H1 (cell line): ENCODE results near the gene CHN2. TPM values are rescaled to one million over a fixed set of nuclear protein-coding genes. Genes with fewer than 3 reads are reported as not detected.

Experiments used
- CTCF ChIA-PET: fragments of 300-600 bp; sonication (Branson Sonifier 250); formaldehyde crosslinking; loops from one replicate; lab custom pipeline; 2021; ENCODE audit not compliant: partially characterized antibody; lab: Charles Lee
- POLR2A ChIA-PET: fragments of 300-600 bp; sonication (Branson Sonifier 250); formaldehyde crosslinking; loops from one replicate; lab custom pipeline; 2021; ENCODE audit warnings: inconsistent platforms; ENCODE audit not compliant: partially characterized antibody; lab: Charles Lee
- DNase-seq, 2 experiments: peaks; one replicate each; pipeline versions ENCODE4 v3.0.0 to v3.0.0-alpha.2; 2010 to 2022; ENCODE audit warnings: low spot score in 2 of 2, low read depth in 1 of 2, mixed read lengths in 1 of 2
- FAIRE-seq: peaks from 2 replicates; lab custom pipeline; 2011; peaks lifted over from hg19 to GRCh38; lab: Jason Lieb, UNC
- H2AFZ ChIP-seq: 2 replicates; pipeline ENCODE4 v1.8.1; 2012; ENCODE audit warnings: low read length, inconsistent platforms
- H2AK5ac ChIP-seq: 2 replicates; pipeline ENCODE4 v1.6.1; 2013; ENCODE audit warnings: low read depth, low read length
- H2BK120ac ChIP-seq: replicated peaks from 2 replicates; pipeline ENCODE3; 2013; ENCODE audit warnings: low read depth, low read length, inconsistent platforms
- H2BK12ac ChIP-seq: 2 replicates; pipeline ENCODE4 v1.6.1; 2013; ENCODE audit warnings: low read depth, low read length
- H2BK15ac ChIP-seq: 2 replicates; pipeline ENCODE4 v1.6.1; 2013; ENCODE audit warnings: low read length
- H2BK20ac ChIP-seq: 2 replicates; pipeline ENCODE4 v1.6.1; 2013; ENCODE audit warnings: low read length
- H2BK5ac ChIP-seq: 2 replicates; pipeline ENCODE4 v1.6.1; 2013; ENCODE audit warnings: low read depth, low read length
- H3K14ac ChIP-seq: 2 replicates; pipeline ENCODE4 v1.6.1; 2013; ENCODE audit warnings: inconsistent platforms; ENCODE audit not compliant: insufficient read length
- H3K18ac ChIP-seq: 2 replicates; pipeline ENCODE4 v1.6.1; 2013; ENCODE audit warnings: low read length; ENCODE audit errors: extremely low read depth
- H3K23ac ChIP-seq: 2 replicates; pipeline ENCODE4 v1.6.1; 2013; ENCODE audit warnings: inconsistent platforms; ENCODE audit not compliant: insufficient read length
- H3K23me2 ChIP-seq: 2 replicates; pipeline ENCODE4 v1.6.1; 2013; ENCODE audit warnings: low read depth, low read length
- H3K27ac ChIP-seq: 2 replicates; pipeline ENCODE4 v1.6.1; 2011; ENCODE audit warnings: low read depth, low read length, inconsistent platforms
- H3K27me3 ChIP-seq, 4 experiments: replicated peaks in 1 of 4; 1 replicate in 1 of 4; 2 replicates in 3 of 4; pipeline versions ENCODE4 v1.6.1 to v1.8.1; 2011 to 2013; ENCODE audit warnings: low read length in 3 of 4, mild to moderate bottlenecking in 3 of 4, inconsistent platforms in 2 of 4, mixed read lengths in 2 of 4, moderate library complexity in 1 of 4; ENCODE audit not compliant: control insufficient read depth in 3 of 4, insufficient read depth in 3 of 4; ENCODE audit errors: extremely low read depth in 1 of 4
- H3K36me3 ChIP-seq, 4 experiments: 2 replicates each; pipeline versions ENCODE4 v1.6.1 to v1.8.1; 2011 to 2013; ENCODE audit warnings: mild to moderate bottlenecking in 4 of 4, low read length in 3 of 4, moderate library complexity in 2 of 4, control low read depth in 1 of 4, inconsistent platforms in 1 of 4; ENCODE audit not compliant: insufficient read depth in 4 of 4, control insufficient read depth in 2 of 4
- H3K4ac ChIP-seq: replicated peaks from 2 replicates; pipeline ENCODE3; 2013; ENCODE audit warnings: low read length, low read depth, mixed read lengths, inconsistent platforms; ENCODE audit not compliant: insufficient read length
- H3K4me1 ChIP-seq, 4 experiments: replicated peaks in 1 of 4; 1 replicate in 1 of 4; 2 replicates in 3 of 4; pipeline versions ENCODE4 v1.6.1 to v1.8.1; 2011 to 2013; ENCODE audit warnings: low read length in 3 of 4, inconsistent platforms in 2 of 4, mixed read lengths in 1 of 4; ENCODE audit not compliant: insufficient read depth in 4 of 4, control insufficient read depth in 3 of 4
- H3K4me2 ChIP-seq, 2 experiments: 2 replicates each; pipeline versions ENCODE4 v1.6.1 to v1.8.1; 2011 to 2013; ENCODE audit warnings: low read depth in 2 of 2, low read length in 2 of 2, control low read depth in 1 of 2, inconsistent platforms in 1 of 2, mild to moderate bottlenecking in 1 of 2; ENCODE audit not compliant: insufficient read depth in 1 of 2
- H3K4me3 ChIP-seq, 4 experiments: fragments of 200-600, 300-600 bp in 1 of 4; sonication (generic), shearing (Covaris generic), sonication (Bioruptor Twin) in 1 of 4; 2 replicates each; pipeline versions ENCODE4 v1.5.1 to v1.8.1; 2011 to 2016; ENCODE audit warnings: low read length in 4 of 4, low read depth in 3 of 4, control low read depth in 2 of 4, inconsistent platforms in 2 of 4, mild to moderate bottlenecking in 2 of 4, mixed read lengths in 1 of 4, moderate library complexity in 1 of 4; ENCODE audit not compliant: insufficient read depth in 2 of 4; ENCODE audit errors: extremely low read depth in 1 of 4
- H3K56ac ChIP-seq: replicated peaks from 2 replicates; pipeline ENCODE3; 2013; ENCODE audit warnings: low read depth, mild to moderate bottlenecking, mixed read lengths, low read length, inconsistent platforms; ENCODE audit not compliant: insufficient read length
- H3K79me1 ChIP-seq: 2 replicates; pipeline ENCODE4 v1.6.1; 2013; ENCODE audit warnings: low read depth, low read length, control low read depth
- H3K79me2 ChIP-seq, 2 experiments: 2 replicates each; pipeline versions ENCODE4 v1.6.1 to v1.8.1; 2012 to 2013; ENCODE audit warnings: low read length in 2 of 2, mild to moderate bottlenecking in 2 of 2, inconsistent platforms in 1 of 2; ENCODE audit not compliant: insufficient read depth in 2 of 2, control insufficient read depth in 1 of 2
- H3K9ac ChIP-seq, 4 experiments: replicated peaks in 1 of 4; 1 replicate in 1 of 4; 2 replicates in 3 of 4; pipeline versions ENCODE4 v1.6.1 to v1.8.1; 2011 to 2013; ENCODE audit warnings: low read depth in 3 of 4, low read length in 3 of 4, control low read depth in 2 of 4, mild to moderate bottlenecking in 2 of 4, moderate library complexity in 2 of 4, inconsistent platforms in 1 of 4; ENCODE audit errors: extremely low read depth in 1 of 4
- H3K9me3 ChIP-seq, 2 experiments: 2 replicates each; pipeline versions ENCODE4 v1.6.1 to v1.8.1; 2012 to 2013; ENCODE audit warnings: mild to moderate bottlenecking in 2 of 2, moderate library complexity in 2 of 2, control low read depth in 1 of 2, inconsistent platforms in 1 of 2, low read depth in 1 of 2, low read length in 1 of 2, mixed read lengths in 1 of 2; ENCODE audit not compliant: insufficient read depth in 2 of 2
- H4K20me1 ChIP-seq, 2 experiments: replicated peaks in 1 of 2; 2 replicates each; pipeline versions ENCODE3 to v1.8.1; 2011 to 2013; ENCODE audit warnings: inconsistent platforms in 2 of 2, low read length in 2 of 2, mild to moderate bottlenecking in 1 of 2; ENCODE audit not compliant: insufficient read depth in 2 of 2, control insufficient read depth in 1 of 2
- H4K5ac ChIP-seq: 2 replicates; pipeline ENCODE4 v1.6.1; 2013; ENCODE audit warnings: low read length, low read depth, mixed read lengths, inconsistent platforms; ENCODE audit not compliant: insufficient read length
- H4K8ac ChIP-seq: 2 replicates; pipeline ENCODE4 v1.8.0; 2013; ENCODE audit warnings: mild to moderate bottlenecking, moderate library complexity, low read length, inconsistent platforms; ENCODE audit not compliant: insufficient read depth; ENCODE audit errors: extremely low read depth
- H4K91ac ChIP-seq: replicated peaks from 2 replicates; pipeline ENCODE3; 2013; ENCODE audit warnings: low read length, mixed read lengths, inconsistent platforms; ENCODE audit not compliant: insufficient read length
- CHD1 ChIP-seq: IDR thresholded peaks from 2 replicates; pipeline ENCODE4 v1.6.1; 2012; ENCODE audit warnings: low read depth, low read length, improper control_type of control experiment
- HDAC2 ChIP-seq, 2 experiments: fragments of 300-600 bp in 1 of 2; sonication (generic) in 1 of 2; IDR thresholded peaks; 2 replicates each; pipeline ENCODE4 v1.6.1; 2011 to 2012; ENCODE audit warnings: low read depth in 2 of 2, low read length in 2 of 2, mild to moderate bottlenecking in 2 of 2, moderate library complexity in 2 of 2, borderline replicate concordance in 1 of 2, inconsistent platforms in 1 of 2
- POU5F1 ChIP-seq: IDR thresholded peaks from 2 replicates; pipeline ENCODE4 v1.6.1; 2011; ENCODE audit warnings: low read depth, mild to moderate bottlenecking, low read length, moderate library complexity
- WGBS, 2 experiments: shearing (Covaris generic) in 1 of 2; methylation state at CpG; one replicate each; pipeline versions ENCODE4 v1.1.6 to v1.1.7; 2013 to 2015; ENCODE audit warnings: low lambda C conversion rate in 2 of 2, mixed read lengths in 2 of 2, inconsistent platforms in 1 of 2, low coverage in 1 of 2, missing lambda C conversion rate in 1 of 2; ENCODE audit not compliant: insufficient replicate concordance in 2 of 2, insufficient coverage in 1 of 2, insufficient read length in 1 of 2; ENCODE audit errors: extremely low coverage in 1 of 2, missing lambda C conversion rate in 1 of 2; 5-methylcytosine and 5-hydroxymethylcytosine counted together
- polyA plus RNA-seq, 7 experiments: library from polyadenylated mRNA; depleted of rRNA in 3 of 7; stranded (reverse) in 5 of 7; unstranded in 2 of 7; fragments of >200 nt in 5 of 7; fragments of 200-250 nt in 2 of 7; gene quantifications; 1 replicate in 5 of 7; 2 replicates in 1 of 7; 4 replicates in 1 of 7; pipeline versions ENCODE4 v1.2.1 to v1.2.3, GENCODE V29; 2011 to 2013; ENCODE audit warnings: missing spikeins in 2 of 7, mixed read lengths in 2 of 7
- total RNA-seq: library from RNA; stranded (reverse); fragmentation: NEBNext Ultra II Directional; extraction: Animal tissue kit (Norgen Biotek cat#: 25700); gene quantifications from 2 replicates; pipeline ENCODE4 v1.2.1, GENCODE V29; 2021

CHN2 gene
- total and polyA plus RNA-seq, 2 of the 8 experiments (the other 6 are each of a cell fraction or from before 2014, with no cell fraction given) = 2.9 to 4.8 TPM

DNA sequence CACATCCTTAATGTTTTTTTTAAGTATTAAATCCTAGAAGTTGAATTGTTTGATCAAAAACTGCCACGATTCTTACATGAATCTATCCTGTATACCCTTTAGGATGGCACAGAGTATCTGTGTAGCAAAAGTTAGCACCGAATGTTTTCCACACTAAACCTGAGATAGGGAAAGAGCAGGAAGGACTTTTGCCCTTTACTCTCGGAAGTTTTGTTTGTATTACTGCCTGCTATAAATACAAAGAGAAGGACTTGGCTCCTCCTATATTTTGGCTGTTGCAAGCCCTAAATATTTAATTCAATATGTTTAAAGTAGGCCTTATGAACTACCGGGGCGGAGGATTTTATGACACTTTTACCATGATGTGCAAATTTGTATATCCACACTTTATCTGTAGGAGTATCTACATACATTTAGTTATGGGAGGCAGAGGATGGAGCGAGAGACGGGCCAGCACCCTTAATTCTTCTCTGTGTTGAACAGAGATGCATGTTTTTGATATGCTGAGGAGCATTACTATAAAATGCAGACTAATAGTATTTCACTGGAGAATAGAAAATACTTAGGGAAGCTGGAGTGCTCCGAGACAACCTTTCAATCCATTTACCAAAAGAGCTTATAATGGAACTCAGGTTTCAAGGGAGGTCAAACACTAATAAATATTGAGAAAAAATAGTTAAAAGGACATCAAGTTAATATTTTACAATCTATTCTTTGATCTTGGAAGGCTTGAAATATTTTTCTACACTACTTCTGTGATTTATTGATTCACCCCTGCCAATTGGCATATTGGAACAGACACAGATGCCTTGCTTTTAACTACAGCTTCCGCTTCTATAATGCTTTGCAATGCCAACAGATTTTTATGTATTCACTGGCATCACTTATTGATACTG, 97.4 kb downstream of the CHN2 start:
- no peak overlapping the region for H3K9ac ChIP-seq
- no peak overlapping the region for H2BK5ac ChIP-seq
- H3K4ac ChIP-seq = no peak overlapping the region
- H4K8ac ChIP-seq = no peak overlapping the region
- no peak overlapping the region for H2BK20ac ChIP-seq
- no peak overlapping the region for H3K27ac ChIP-seq
- POLR2A ChIA-PET = interaction anchor here (0.7 kb wide), 1 partner anchor 10 kb away, joined by 3 read pairs; no protein-coding TSS in a partner anchor
- H3K23ac ChIP-seq = no peak overlapping the region
- no peak overlapping the region for H2BK15ac ChIP-seq
- no peak overlapping the region for H3K14ac ChIP-seq
- H3K79me1 ChIP-seq = no peaks in the 10 kb centered on the region
- no peaks in the 10 kb centered on the region for H3K36me3 ChIP-seq
- H2BK120ac ChIP-seq = no peak overlapping the region
- H3K9me3 ChIP-seq = no peaks in the 10 kb centered on the region
- H3K27me3 ChIP-seq = no peaks in the 10 kb centered on the region
- no peaks in the 10 kb centered on the region for H4K20me1 ChIP-seq
- no peak overlapping the region for H3K4me2 ChIP-seq
- no peak for FAIRE-seq
- 83% methylated on average over 9 of the region's 9 CpGs; no CpG with 5 or more reads in 1 of the 2 experiments for WGBS, 2 experiments
- H3K79me2 ChIP-seq = no peaks in the 10 kb centered on the region
- TF ChIP-seq POU5F1 (no peak), CHD1 (no peak), HDAC2 (IDR thresholded peaks at IDR 0.05; ENCODE audit: borderline replicate concordance in 1 of 2, low read depth in 2 of 2, low read length in 2 of 2) (no peak)
- TF ChIP-seq, all 59 proteins: peak for 0
- CTCF ChIA-PET = interaction anchor here (1.9 to 2.3 kb wide), 3 partner anchors 10 to 35 kb away, joined by 5 to 10 read pairs (median 5); no protein-coding TSS in a partner anchor
- Histone ChIP-seq H3K4me3 (no peak overlapping the region), H2AK5ac (no peak overlapping the region), H3K23me2 (no peaks in the 10 kb centered on the region), H4K5ac (no peak overlapping the region), H3K56ac (no peak overlapping the region), H3K18ac (no peak overlapping the region), H2AFZ (no peak overlapping the region), H4K91ac (no peak overlapping the region), H2BK12ac (no peak overlapping the region), H3K4me1 (peaks cover 13 to 29% (median 27%) of the 10 kb centered on the region in 4 experiments)
- no peak for DNase-seq
